NCI-H146 (cell line): Measurements from ENCODE around the gene KCNN1.
"Not testable (repeated sequence)": the region's sequence is repeated elsewhere in the genome, so short reads cannot be mapped to it uniquely, and the experiment has no call there.

ENCODE experiments used
- DNase-seq: peaks from one replicate; lab custom pipeline; 2025; lab: John Stamatoyannopoulos, UW

The KCNN1 gene

GRCh38 chr19:17969096-17969792 lies 2.3 kb downstream of the KCNN1 start:
- no peak for DNase-seq

GRCh38 chr19:17972230-17972629 lies 5.3 kb downstream of the KCNN1 start:
- no peak for DNase-seq

- no peak for DNase-seq
Measured at GRCh38 chr19:17973759-17974158, 6.9 kb downstream of the KCNN1 start.

DNA sequence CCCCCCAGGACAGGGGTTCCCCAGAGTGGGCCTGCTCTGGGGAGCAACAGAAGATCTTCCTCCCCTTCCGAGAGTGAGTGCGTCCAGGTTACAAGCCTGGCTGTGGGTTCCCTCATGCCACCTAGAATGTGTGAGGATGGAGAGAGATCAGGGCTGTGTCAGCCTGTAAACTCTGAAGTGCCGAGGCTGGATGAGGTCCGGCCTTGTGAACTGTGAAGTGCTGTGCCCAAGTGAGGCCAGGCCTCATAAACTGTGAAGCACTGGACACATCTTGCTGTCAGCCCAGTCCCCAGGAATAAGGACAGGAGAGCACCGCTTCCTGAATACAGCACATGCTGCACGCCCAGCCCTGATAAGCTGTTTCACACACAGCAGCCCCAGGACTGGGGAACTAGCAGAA lies 7.6 kb downstream of the KCNN1 start:
- no peak for DNase-seq

- no peak for DNase-seq
Measured at GRCh38 chr19:17975032-17975431, 8.1 kb downstream of the KCNN1 start.

DNA sequence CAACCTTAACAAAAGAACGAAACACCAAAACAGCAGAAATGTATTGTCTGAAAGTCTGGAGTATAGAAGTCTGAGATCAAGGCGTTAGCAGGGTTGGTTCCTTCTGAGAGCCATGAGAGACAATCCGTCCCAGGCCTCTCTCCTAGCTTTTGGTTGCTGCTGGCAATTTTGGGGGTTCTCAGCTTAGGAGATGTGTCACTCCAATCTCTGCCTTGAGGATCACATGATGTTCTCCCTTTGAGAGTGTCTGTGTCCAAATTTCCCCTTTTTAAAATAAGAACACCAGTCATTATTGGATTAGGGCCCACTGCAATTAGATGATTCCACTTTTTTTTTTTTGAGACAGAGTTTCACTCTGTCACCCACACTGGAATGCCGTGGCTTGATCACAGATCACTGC lies 10.1 kb downstream of the KCNN1 start:
- no peak for DNase-seq

GRCh38 chr19:17977488-17977887 lies 10.6 kb downstream of the KCNN1 start:
- DNase-seq = no peak

DNA sequence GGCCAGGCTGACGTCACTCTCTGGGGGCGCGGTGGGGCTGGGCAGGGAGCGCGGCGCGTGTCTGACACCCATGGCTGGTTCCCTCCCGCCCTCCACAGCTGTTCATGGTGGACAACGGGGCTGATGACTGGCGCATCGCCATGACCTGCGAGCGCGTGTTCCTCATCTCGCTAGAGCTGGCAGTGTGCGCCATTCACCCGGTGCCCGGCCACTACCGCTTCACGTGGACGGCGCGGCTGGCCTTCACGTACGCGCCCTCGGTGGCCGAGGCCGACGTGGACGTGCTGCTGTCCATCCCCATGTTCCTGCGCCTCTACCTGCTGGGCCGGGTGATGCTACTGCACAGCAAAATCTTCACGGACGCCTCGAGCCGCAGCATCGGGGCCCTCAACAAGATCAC lies 14.7 kb downstream of the KCNN1 start:
- DNase-seq = no peak

DNA sequence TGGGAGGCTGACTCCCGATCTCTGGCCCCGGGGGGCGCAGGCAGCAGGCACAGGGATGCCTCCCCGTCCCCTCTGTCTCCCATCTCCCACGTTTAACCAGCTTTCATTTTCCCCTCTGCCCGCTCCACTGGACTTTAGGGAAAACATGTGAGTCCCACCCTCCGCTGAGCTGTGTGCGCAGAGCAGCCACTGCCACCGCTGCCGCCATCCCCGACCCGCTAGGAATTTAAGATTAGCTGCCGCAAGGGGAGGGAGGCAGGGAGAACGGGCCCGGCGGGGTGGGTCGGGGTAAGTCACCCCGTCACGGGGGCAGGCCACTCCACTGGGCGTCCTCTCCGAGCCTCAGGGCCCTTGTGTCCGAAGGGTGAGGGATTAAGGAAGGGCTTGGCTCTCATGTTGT lies 15.5 kb downstream of the KCNN1 start:
- DNase-seq = no peak

DNA sequence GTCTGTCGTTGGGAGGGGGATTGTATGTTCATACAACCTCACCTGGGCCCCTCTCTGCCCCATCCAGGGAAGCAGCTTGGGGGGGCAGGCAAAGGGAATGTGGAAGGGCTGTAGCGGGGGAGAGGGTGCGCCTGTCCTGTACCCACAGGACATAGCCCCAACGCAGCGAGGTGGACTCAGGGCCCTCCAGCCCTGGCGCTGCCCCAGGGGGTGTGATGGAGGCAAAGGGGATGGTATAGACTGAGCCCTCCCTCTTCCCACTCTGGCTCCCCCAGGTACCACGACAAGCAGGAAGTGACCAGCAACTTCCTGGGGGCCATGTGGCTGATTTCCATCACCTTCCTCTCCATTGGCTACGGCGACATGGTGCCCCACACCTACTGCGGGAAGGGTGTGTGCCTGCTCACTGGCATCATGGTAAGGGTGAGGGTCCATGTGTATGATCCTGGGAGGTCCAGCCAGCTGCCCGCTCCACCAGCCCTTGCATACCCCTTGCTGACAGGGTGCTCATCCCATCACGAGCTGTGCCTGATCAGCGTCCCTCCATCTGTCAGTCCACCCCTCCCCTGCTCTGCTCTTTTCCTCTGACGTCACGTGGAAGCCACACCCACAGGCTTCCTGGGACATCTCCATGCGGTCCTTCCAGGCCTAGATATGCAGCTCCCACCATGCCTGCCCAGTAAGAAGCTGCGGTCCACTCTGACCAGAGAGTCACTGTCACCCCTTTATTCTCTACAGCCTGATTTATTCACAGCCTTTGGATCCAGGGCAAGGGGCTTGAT lies 18.3 kb downstream of the KCNN1 start:
- DNase-seq = no peak

DNA sequence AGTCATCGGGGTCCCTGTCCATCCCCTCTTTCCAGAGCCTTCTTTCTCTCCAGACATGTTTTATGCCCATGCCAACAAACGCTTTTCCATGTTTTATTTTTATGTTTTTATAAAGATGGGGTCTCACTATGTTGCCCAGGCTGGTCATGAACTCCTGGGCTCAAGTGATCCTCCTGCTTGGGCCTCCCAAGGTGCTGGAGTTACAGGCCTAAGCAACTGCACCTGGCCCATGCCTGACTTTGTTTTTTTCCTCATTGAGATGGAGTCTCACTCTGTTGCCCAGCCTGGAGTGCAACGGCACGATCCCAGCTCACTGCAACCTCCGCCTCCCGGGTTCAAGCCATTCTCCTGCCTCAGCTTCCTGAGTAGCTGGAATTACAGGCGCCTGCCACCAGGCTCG lies 19.7 kb downstream of the KCNN1 start:
- not testable (repeated sequence) for DNase-seq

DNA sequence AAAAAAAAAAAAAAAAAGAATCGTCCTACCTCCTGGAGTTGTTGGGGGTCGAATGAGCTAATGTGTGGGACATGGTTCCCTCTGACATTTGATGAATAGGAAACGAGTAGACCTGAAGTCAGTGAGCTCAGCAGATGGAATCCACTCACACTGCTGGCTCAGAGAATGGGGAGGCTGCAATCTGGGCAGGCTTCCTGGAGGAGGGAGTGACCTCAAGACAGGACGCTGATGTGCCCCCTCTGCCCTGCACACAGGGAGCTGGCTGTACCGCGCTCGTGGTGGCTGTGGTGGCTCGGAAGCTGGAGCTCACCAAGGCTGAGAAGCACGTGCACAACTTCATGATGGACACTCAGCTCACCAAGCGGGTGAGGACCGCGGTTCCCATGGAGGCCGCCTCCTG lies 21.3 kb downstream of the KCNN1 start:
- no peak for DNase-seq

GRCh38 chr19:17989425-17990094 lies 22.7 kb downstream of the KCNN1 start:
- DNase-seq = no peak

GRCh38 chr19:17993076-17993813 lies 26.3 kb downstream of the KCNN1 start:
- no peak for DNase-seq

DNA sequence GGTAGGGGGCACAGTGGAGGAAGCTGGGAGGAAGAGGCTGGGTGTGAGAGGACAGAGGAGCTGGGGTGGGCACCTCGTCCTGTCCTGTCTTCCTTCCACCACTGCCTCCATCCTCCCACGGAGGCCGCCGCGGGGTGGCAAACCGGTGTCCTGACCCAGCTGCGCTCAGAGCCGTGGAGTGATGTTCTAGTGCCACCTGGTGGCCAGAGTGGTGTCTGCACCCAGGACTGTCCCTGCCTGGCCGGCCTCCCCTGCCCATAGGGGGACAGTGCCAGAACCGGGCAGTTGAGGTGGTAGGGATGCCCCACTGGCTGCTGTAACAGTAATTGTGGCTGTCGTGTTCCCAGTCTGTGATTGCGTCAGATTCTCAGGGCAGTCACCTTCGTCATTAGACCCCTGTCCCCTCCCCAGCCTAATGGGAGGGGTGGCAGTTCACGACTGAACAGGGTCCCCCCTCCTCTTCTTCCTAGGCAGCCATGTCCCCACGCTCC lies 30.0 kb downstream of the KCNN1 start:
- DNase-seq = peak; percentile 58

GRCh38 chr19:17997969-17998826 lies 31.3 kb downstream of the KCNN1 start:
- DNase-seq = no peak

- no peak for DNase-seq
Measured at GRCh38 chr19:17998827-17999150, 31.9 kb downstream of the KCNN1 start.

- DNase-seq = no peak
Measured at GRCh38 chr19:17999684-18000479, 33.0 kb downstream of the KCNN1 start.

- DNase-seq = no peak
Measured at GRCh38 chr19:18000480-18000914, 33.6 kb downstream of the KCNN1 start.
